Activated CD4-positive, alpha-beta memory T cell treated with anti-CD3 and anti-CD28 coated beads for 36 hours (primary cell): ENCODE data around the gene SEMA3D. TPM values are rescaled to one million over a fixed set of nuclear protein-coding genes. Genes with fewer than 3 reads are reported as not detected.

ENCODE experiments used
- CTCF ChIA-PET: fragments of 350-600 bp; sonication (Branson Sonifier 250); formaldehyde crosslinking; loops from one replicate; lab custom pipeline; 2021; ENCODE audit warnings: antibody characterized with exemption, inconsistent platforms; lab: Charles Lee
- POLR2A ChIA-PET: fragments of 350-600 bp; sonication (Branson Sonifier 250); formaldehyde crosslinking; loops from one replicate; lab custom pipeline; 2021; ENCODE audit warnings: antibody characterized with exemption; lab: Charles Lee
- DNase-seq: peaks from one replicate; pipeline ENCODE4 v3.0.0-alpha.2; 2020
- H3K27ac Mint-ChIP-seq: one replicate; pipeline ENCODE4 v1.8.0; 2021; ENCODE audit warnings: mixed read lengths
- H3K27me3 Mint-ChIP-seq: one replicate; pipeline ENCODE4 v1.8.0; 2021; ENCODE audit warnings: mixed read lengths
- H3K36me3 Mint-ChIP-seq: one replicate; pipeline ENCODE4 v1.8.0; 2021; ENCODE audit warnings: mixed read lengths
- H3K4me1 Mint-ChIP-seq: one replicate; pipeline ENCODE4 v1.8.0; 2021; ENCODE audit warnings: low read depth, mixed read lengths
- H3K4me3 Mint-ChIP-seq: one replicate; pipeline ENCODE4 v1.8.0; 2021; ENCODE audit warnings: mild to moderate bottlenecking, mixed read lengths
- H3K9me3 Mint-ChIP-seq: one replicate; pipeline ENCODE4 v1.8.0; 2021; ENCODE audit warnings: mixed read lengths
- intact Hi-C: fragments of 100-400 bp; cut with micrococcal nuclease; formaldehyde crosslinking; loops from one replicate; pipeline ENCODE4 v1.15.1; 2023
- total RNA-seq, 2 experiments: library from RNA; stranded (reverse); gene quantifications; one replicate each; pipeline ENCODE4 v1.2.3, GENCODE V29; 2021

Gene SEMA3D
- total RNA-seq, 2 experiments from 2014 or later, result not detected

GRCh38 chr7:85039196-85039923 is 147.5 kb downstream of the SEMA3D start:
- CTCF ChIA-PET, result no interaction called here
- no peaks in the 10 kb centered on the region for H3K4me1 Mint-ChIP-seq

GRCh38 chr7:85038466-85038865 is 148.4 kb downstream of the SEMA3D start:
- Mint-ChIP-seq H3K9me3 (no peaks in the 10 kb centered on the region), H3K36me3 (no peaks in the 10 kb centered on the region), H3K4me1 (no peaks in the 10 kb centered on the region), H3K4me3 (no peak overlapping the region), H3K27ac (no peak overlapping the region), H3K27me3 (no peaks in the 10 kb centered on the region)
- intact Hi-C loops, result no loop called here
- no peak for DNase-seq
- POLR2A ChIA-PET, result no interaction called here
- CTCF ChIA-PET, result interaction anchor here (1.1 kb wide), 2 partner anchors 1431 to 1867 kb away, joined by 4 to 5 read pairs; no protein-coding TSS in a partner anchor

More at GRCh38 chr7:85039196-85039923, 147.5 kb downstream of the SEMA3D start:
- POLR2A ChIA-PET, result no interaction called here
- intact Hi-C loops, result no loop called here
- no peaks in the 10 kb centered on the region for H3K36me3 Mint-ChIP-seq
- no peak for DNase-seq
- no peaks in the 10 kb centered on the region for H3K9me3 Mint-ChIP-seq
- H3K27me3 Mint-ChIP-seq, result no peaks in the 10 kb centered on the region
- no peak overlapping the region for H3K4me3 Mint-ChIP-seq
- H3K27ac Mint-ChIP-seq, result no peak overlapping the region

- intact Hi-C loops, result no loop called here
Observed at GRCh38 chr7:85033263-85033662, 153.6 kb downstream of the SEMA3D start.

GRCh38 chr7:85031475-85031874 is 155.4 kb downstream of the SEMA3D start:
- Mint-ChIP-seq H3K4me1 (no peaks in the 10 kb centered on the region), H3K4me3 (no peak overlapping the region), H3K36me3 (no peaks in the 10 kb centered on the region), H3K9me3 (no peaks in the 10 kb centered on the region), H3K27me3 (no peaks in the 10 kb centered on the region), H3K27ac (no peak overlapping the region)
- POLR2A ChIA-PET, result no interaction called here
- CTCF ChIA-PET, result interaction anchor here (0.8 kb wide), 1 partner anchor 799 kb away, joined by 3 read pairs; no protein-coding TSS in a partner anchor
- DNase-seq, result no peak
- intact Hi-C loops, result no loop called here

More at GRCh38 chr7:85033263-85033662, 153.6 kb downstream of the SEMA3D start:
- POLR2A ChIA-PET, result no interaction called here
- H3K27ac Mint-ChIP-seq, result no peak overlapping the region
- DNase-seq, result no peak
- CTCF ChIA-PET, result no interaction called here
- H3K4me3 Mint-ChIP-seq, result no peak overlapping the region
- no peaks in the 10 kb centered on the region for H3K4me1 Mint-ChIP-seq
- no peaks in the 10 kb centered on the region for H3K36me3 Mint-ChIP-seq
- H3K9me3 Mint-ChIP-seq, result no peaks in the 10 kb centered on the region
- H3K27me3 Mint-ChIP-seq, result no peaks in the 10 kb centered on the region

GRCh38 chr7:85030893-85031292 is 156.0 kb downstream of the SEMA3D start:
- Mint-ChIP-seq H3K36me3 (no peaks in the 10 kb centered on the region), H3K27me3 (no peaks in the 10 kb centered on the region), H3K27ac (no peak overlapping the region), H3K4me1 (no peaks in the 10 kb centered on the region), H3K4me3 (no peak overlapping the region), H3K9me3 (no peaks in the 10 kb centered on the region)
- ChIA-PET CTCF (interaction anchor here (0.8 kb wide), 1 partner anchor 799 kb away, joined by 3 read pairs; no protein-coding TSS in a partner anchor), POLR2A (no interaction called here)
- DNase-seq, result no peak
- intact Hi-C loops, result no loop called here

GRCh38 chr7:85025312-85025756 is 161.5 kb downstream of the SEMA3D start:
- POLR2A ChIA-PET, result no interaction called here
- CTCF ChIA-PET, result interaction anchor here (2.0 kb wide), 1 partner anchor 1090 kb away, joined by 13 read pairs; no protein-coding TSS in a partner anchor
- no peak overlapping the region for H3K4me3 Mint-ChIP-seq
- no peak for DNase-seq
- no peaks in the 10 kb centered on the region for H3K9me3 Mint-ChIP-seq
- intact Hi-C loops, result no loop called here
- no peaks in the 10 kb centered on the region for H3K36me3 Mint-ChIP-seq
- H3K27me3 Mint-ChIP-seq, result no peaks in the 10 kb centered on the region
- no peaks in the 10 kb centered on the region for H3K4me1 Mint-ChIP-seq
- H3K27ac Mint-ChIP-seq, result no peak overlapping the region

GRCh38 chr7:85023916-85024315 is 162.9 kb downstream of the SEMA3D start:
- no peak overlapping the region for H3K27ac Mint-ChIP-seq
- ChIA-PET POLR2A (interaction anchor here (0.6 kb wide), 1 partner anchor 14 kb away, joined by 3 read pairs; no protein-coding TSS in a partner anchor), CTCF (interaction anchor here (0.7 to 2.0 kb wide), 3 partner anchors 18 to 1088 kb away, joined by 3 to 13 read pairs (median 4); no protein-coding TSS in a partner anchor)
- H3K27me3 Mint-ChIP-seq, result no peaks in the 10 kb centered on the region
- intact Hi-C loops, result loop anchor here (1.0 to 5.0 kb wide), 3 partner anchors 1048 to 1612 kb away; no protein-coding TSS in a partner anchor
- H3K4me3 Mint-ChIP-seq, result no peak overlapping the region
- no peaks in the 10 kb centered on the region for H3K36me3 Mint-ChIP-seq
- no peaks in the 10 kb centered on the region for H3K4me1 Mint-ChIP-seq
- DNase-seq, result no peak
- H3K9me3 Mint-ChIP-seq, result no peaks in the 10 kb centered on the region

GRCh38 chr7:85023066-85023712 is 163.7 kb downstream of the SEMA3D start:
- Mint-ChIP-seq H3K9me3 (no peaks in the 10 kb centered on the region), H3K36me3 (no peaks in the 10 kb centered on the region), H3K27me3 (no peaks in the 10 kb centered on the region), H3K4me3 (no peak overlapping the region), H3K4me1 (no peaks in the 10 kb centered on the region), H3K27ac (no peak overlapping the region)
- CTCF ChIA-PET, result interaction anchor here (0.6 to 2.0 kb wide), 5 partner anchors 13 to 1098 kb away, joined by 3 to 13 read pairs (median 4); no protein-coding TSS in a partner anchor
- POLR2A ChIA-PET, result no interaction called here
- intact Hi-C loops, result loop anchor here (1.0 to 5.0 kb wide), 3 partner anchors 1047 to 1611 kb away; no protein-coding TSS in a partner anchor
- no peak for DNase-seq

- no peak for DNase-seq
- Mint-ChIP-seq H3K27ac (no peak overlapping the region), H3K36me3 (no peaks in the 10 kb centered on the region), H3K27me3 (no peaks in the 10 kb centered on the region), H3K9me3 (no peaks in the 10 kb centered on the region), H3K4me3 (no peak overlapping the region), H3K4me1 (no peaks in the 10 kb centered on the region)
- POLR2A ChIA-PET, result no interaction called here
- CTCF ChIA-PET, result interaction anchor here (0.6 to 1.8 kb wide), 5 partner anchors 12 to 1097 kb away, joined by 3 to 8 read pairs (median 3); no protein-coding TSS in a partner anchor
- intact Hi-C loops, result loop anchor here (5.0 kb wide), 1 partner anchor 1610 kb away; no protein-coding TSS in a partner anchor
Observed at GRCh38 chr7:85022064-85022697, 164.7 kb downstream of the SEMA3D start.

GRCh38 chr7:85021101-85021704 is 165.7 kb downstream of the SEMA3D start:
- ChIA-PET CTCF (interaction anchor here (0.7 kb wide), 2 partner anchors 368 to 450 kb away, joined by 3 read pairs; no protein-coding TSS in a partner anchor), POLR2A (no interaction called here)
- no peaks in the 10 kb centered on the region for H3K4me1 Mint-ChIP-seq
- no peaks in the 10 kb centered on the region for H3K9me3 Mint-ChIP-seq
- H3K4me3 Mint-ChIP-seq, result no peak overlapping the region
- no peak overlapping the region for H3K27ac Mint-ChIP-seq
- intact Hi-C loops, result loop anchor here (5.0 kb wide), 1 partner anchor 1609 kb away; no protein-coding TSS in a partner anchor
- H3K27me3 Mint-ChIP-seq, result no peaks in the 10 kb centered on the region
- H3K36me3 Mint-ChIP-seq, result no peaks in the 10 kb centered on the region
- DNase-seq, result no peak

GRCh38 chr7:85019778-85020177 is 167.1 kb downstream of the SEMA3D start:
- ChIA-PET POLR2A (no interaction called here), CTCF (no interaction called here)
- no peak for DNase-seq
- Mint-ChIP-seq H3K4me1 (no peaks in the 10 kb centered on the region), H3K4me3 (no peak overlapping the region), H3K27ac (no peak overlapping the region), H3K27me3 (no peaks in the 10 kb centered on the region), H3K36me3 (no peaks in the 10 kb centered on the region), H3K9me3 (no peaks in the 10 kb centered on the region)
- intact Hi-C loops, result loop anchor here (5.0 kb wide), 1 partner anchor 1607 kb away; no protein-coding TSS in a partner anchor
